Left hindlimb (tissue), 1 donor: ENCODE results near the gene SUPT5H.

Experiments used
- DNase-seq: peaks from one replicate; pipeline ENCODE4 v3.0.0-alpha.2; 2018

Gene SUPT5H

DNA sequence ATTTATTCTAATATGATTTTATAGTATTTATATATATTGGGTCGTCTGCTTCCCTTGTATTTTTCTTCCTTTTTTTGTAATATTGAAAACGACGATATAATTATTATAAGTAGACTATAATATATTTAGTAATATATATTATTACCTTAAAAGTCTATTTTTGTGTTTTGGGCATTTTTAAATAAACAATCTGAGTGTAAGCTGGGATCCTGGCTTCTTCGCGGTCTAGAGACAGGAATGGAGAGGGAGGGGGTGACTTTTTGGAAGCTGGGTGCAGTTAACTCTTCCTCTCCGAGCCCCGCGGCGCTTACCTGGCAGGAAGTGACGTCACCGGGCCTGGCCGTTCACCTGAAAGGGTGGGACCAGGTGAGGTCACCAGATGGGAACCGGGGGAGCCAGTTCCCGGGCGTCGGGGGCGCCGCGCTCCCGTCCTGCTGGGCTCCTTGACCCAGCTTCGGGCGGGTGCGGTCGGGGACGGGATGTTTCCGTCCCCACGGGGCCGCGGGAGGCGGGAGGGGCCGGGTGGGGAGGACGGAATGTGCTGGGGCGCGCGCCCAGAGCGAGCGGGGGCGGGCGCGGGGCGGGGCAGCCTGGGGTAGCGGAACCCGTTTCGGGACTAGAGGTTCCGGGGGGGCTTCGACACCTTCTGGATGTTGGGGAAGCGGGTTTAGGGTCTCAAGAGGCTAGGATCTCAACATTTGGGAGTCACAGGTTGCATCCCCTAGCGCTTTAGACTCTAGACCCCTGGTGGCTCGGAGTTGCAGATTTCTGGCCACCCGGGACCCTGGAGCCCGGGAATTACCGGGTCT lies 36.0 kb upstream of the SUPT5H start:
- DNase-seq: peak; percentile 91

DNA sequence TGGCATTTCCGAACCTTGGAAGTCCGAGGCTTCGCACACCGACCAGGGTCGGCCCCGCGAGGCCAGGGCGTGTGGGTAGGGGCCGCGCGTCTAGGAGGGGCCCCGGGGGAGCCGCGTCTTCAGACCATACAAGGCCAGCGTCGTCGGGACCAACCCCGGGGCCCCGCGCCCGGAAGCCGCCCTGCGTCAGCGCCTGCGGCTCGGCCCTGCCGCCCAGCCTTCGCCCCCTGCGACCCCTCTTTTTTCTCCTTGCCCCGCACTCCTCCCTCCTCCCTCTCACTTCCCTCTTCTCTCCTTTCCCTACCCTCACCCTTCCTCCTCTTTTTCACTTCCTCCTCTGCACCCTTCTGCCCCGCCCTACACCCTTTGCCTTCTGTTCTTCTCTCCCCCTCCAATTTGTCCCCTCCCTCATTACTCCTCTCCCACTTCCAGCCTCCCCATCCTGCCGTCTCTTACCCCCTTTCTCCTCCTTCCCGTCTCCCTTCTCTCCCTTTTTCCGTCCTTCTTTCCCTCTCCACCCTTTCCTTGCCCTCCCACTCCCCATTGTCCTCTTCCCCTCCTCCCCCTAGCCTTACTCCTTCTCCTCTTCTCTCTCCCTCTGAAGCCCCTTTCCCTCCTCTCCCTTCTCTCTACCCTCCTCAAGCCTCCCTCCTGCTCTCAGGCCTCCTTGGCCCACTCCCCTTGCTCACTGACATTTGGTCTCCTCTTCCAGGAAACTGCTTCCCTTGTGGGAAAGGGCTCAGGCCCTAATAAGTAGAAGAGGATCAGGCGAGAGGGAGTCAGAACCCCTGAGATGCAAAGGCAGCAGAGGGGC lies 35.2 kb upstream of the SUPT5H start:
- peak; percentile 84 for DNase-seq

DNA sequence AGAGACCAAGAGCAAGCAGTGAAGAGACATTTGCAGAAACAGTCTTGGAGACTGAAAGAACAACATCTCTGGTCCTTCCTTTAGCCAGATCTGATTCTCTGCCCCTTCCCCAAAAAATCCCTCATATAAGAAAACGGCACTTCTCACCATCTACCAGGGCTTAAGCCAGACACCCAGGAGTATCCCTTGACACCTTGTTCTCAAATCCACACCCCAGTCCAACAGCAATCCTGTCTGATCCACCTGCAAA lies 34.6 kb upstream of the SUPT5H start:
- DNase-seq: no peak

DNA sequence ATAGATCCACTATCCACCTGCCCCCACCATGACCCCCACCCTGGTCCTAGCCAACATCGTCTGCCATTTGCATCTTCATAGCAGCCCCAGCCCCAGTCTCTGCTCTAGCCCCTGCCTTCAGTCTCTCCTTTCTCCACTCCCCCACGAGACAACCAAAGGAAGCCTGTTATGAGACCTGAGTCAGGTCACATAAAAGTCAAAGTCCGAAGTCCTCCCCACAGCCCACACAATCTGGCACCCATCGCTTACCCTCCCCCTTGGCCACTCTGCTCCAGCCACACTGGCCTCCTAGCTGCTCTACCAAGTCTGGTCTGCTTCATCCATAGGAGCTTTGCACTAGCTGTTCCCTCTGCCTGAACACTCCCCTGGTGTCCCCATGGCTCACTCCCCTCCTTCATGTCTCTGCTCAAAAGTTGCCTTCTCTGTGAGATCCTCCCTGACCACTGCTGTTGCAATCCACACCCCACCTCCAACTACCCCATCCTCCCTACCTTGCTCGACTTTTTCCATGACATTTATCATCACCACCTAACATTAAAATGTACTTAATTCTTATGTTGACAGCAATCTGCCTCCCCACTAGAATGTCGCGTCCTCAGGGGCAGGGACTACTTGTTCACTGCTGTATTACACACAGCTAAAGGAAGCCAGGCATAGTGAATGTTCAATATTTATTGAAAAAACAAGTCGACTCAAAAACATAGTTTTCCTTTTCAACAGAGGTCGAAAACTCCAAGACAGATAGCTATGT lies 34.1 kb upstream of the SUPT5H start:
- peak; percentile 77 for DNase-seq

DNA sequence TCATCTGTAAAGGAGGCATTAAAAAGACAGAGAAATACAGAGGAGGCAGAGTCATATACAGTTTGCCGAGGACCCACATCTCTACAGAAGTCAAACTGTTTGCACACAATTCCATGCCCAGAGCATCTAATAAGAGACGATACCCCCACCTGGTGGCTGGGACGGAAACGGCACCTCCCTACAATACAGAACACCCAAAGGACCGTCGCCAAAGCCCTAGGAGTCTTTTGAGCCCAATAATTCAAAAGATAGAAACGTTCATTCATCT lies 33.6 kb upstream of the SUPT5H start:
- peak; percentile 93 for DNase-seq

DNA sequence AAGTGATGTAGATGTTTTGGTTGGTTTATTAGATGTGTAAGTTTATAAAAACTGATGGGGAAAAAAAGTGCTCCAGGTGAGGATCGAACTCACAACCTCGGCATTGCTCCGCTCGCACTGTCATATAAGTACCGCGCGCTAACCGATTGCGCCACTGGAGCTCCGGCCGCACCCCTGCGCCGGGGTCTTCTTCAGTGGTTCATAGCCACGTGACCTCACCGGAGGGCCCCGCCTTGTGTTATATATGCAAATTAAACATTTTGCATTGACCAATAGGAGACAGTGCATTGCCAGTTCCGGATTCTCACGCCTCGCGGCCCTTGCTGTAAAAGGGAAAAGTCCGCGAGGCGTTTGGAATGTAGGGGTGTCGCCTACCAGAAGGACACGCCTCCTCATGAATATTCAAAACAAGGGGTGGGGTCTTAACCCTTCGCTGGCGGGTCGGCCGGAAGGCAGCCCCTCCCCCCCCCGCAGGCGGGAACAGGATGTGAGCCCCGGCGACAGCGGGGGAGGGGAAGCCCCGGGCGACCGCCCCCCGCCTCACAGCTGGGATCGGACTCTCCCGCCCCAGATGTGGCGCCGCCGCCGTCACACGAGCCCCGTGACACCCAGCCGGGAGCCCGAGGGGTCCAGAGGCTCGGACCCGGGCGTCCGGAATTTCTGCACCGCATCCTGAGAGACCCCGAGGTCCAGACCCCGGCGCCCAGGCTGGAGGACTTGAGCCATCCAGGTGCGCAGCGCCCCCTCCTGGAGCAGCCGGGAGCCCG lies 33.1 kb upstream of the SUPT5H start, which contains the start of gene PLEKHG2:
Gene PLEKHG2 (plus strand): TSS at position 570 of the 767 bp plus-strand sequence. CDS start 1,418 bp downstream, outside the sequence.
- DNase-seq: peak; percentile 99

DNA sequence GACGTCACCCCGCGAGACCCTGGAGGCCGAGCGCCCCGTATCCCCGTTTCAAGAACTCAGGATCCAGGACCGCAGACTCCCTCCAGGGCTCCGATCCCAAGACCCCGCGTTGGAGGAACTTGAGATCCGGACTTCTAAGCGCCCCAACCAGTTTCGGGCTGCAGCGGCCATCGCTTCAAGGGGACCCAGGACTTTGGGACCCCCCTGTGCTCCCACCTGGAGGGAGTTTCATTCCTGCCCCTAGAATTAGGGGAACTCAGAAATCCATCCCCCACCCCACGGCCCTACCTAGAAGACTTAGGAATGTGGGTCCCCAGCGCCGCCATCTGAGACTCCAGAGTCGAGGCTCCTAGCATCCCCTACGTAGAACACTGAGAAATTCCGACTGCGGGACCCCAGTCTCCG lies 32.5 kb upstream of the SUPT5H start:
- DNase-seq: no peak

DNA sequence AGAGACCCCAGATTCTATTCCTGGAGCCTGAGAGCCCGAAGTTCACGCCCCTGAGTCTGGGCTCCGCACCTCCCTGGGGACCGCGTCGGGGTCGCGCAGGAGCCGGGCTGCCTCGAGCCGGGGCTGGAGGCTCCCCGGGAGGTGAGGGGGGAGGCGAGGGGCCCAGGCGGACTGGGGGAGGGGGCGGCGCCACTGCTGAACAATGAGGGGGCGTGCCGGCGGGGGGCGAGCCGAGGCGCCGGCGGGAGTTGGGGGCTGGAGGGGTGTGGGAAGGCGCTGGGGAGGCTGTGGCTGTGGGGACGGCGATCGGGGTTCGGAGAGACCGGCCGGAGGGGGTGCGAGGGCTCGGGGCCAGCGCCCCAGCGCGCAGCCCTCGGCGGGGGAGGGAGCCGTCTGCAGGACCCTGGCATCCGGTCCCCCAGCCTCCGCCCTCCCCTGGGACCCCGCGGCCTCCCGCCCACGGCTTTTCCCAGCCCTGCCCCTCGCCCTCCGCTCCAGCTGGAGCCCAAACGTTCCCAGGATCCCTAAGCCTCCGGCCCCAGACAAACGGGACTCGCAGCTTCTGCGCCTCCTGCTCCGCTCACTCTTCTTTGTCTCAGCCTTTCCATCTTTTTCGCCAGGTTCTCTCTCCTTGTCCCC lies 32.0 kb upstream of the SUPT5H start:
- peak; percentile 88 for DNase-seq

DNA sequence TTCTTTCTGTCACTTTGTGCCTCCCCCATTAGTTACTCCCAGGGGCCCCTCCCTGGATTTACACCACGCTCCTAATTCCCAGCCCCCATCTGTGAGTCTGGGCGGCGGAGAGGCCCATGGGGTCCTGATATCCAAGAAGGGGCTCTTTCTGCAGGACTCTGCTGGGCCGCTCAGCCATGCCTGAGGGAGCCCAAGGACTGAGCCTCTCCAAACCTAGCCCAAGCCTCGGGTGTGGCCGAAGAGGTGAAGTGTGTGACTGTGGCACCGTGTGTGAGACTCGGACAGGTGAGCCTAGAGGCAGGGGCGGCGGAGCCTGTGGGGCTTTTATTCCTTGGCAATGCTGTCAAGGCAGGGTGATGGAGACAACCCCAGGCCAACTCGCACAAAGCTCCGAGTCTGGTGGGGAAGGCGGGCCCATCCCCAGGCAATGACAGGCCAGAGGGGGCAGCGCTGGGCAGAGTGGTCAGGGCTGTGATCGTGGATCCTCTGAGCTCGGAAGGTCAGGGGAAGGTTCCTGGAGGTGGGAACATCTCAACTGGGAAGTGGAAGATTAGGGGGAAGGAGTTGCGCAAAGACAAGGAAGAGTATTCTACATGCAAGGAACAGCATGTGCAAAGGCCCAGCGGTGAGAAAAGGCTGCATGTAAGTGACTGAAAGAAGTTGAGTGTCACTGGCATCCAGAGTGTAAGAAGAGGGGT lies 31.3 kb upstream of the SUPT5H start:
- DNase-seq: no peak

DNA sequence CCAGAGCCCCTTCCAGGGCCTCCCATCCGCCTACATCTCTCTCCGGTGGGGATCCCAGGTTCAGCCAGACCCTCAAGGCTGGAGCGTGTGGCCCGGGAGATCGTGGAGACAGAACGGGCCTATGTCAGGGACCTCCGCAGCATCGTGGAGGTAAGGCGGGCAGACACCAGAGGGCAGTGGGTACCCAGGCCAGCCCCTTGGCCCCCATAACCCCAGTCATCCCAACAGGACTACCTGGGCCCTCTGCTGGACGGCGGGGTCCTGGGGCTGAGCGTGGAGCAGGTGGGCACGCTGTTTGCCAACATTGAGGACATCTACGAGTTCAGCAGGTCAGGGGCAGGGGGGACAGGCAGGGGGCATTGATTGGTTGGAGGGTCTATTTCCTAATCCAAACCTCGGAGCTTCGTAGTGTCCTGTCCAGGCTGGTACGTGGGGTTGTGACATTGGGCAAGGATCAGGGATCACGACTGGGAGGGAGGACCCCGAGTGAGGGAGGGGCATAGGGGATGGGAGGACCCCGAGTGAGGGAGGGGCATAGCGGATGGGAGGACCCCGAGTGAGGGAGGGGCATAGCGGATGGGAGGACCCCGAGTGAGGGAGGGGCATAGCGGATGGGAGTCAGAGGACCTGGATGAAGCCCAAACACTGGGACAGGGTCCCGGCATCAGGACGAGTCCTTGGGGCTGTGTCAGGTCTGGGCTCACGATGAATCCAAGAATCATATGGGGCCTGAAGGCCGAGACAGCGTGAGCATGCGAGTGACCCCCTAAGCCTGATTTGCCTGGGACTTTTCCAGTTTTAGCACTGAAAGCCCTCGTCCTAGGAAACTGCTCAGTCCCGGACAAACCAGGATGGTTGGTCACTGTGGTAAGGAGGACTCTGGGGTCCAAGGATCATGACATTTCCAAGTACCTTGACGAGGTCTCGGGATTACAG lies 30.0 kb upstream of the SUPT5H start:
- no peak for DNase-seq

DNA sequence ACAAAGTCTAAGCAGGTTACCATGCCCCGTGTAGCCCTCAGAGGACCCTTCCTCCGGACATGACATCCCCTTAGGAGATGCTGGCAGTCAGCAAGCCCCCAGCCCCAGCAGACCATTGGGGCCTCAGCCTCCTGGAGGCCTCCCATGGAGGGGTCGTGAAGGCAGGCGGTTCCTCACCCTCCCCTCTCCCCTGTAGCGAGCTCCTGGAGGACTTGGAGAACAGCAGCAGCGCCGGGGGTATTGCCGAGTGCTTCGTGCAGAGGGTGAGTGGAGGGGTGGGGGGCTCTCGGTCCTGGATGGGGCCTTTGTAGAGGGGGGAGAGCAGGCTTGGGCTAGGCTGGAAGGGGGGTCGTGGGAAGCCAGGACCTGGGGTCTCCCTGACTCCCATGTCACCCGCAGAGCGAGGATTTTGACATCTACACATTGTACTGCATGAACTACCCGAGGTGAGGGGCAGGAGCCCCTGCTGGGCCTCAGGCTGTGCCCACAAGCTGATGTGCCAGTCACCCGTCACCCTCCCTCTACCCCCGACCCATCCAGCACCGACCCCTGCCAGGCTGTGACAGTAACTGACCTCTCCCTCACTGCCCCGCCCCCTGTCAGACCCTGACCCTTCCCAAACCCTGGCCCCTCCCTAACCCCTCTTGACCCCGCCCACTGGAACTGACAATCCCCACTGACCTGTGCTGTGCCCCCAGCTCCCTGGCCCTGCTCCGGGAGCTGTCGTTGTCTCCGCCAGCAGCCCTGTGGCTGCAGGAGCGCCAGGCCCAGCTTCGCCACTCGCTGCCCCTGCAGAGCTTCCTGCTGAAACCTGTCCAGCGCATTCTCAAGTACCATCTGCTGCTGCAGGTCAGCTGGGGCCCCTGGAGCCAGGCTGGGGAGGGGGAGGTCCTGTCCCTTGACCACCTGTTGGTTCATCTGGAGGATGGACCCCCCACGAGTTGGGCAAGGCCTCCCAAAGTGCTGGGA lies 28.9 kb upstream of the SUPT5H start:
- DNase-seq: no peak

DNA sequence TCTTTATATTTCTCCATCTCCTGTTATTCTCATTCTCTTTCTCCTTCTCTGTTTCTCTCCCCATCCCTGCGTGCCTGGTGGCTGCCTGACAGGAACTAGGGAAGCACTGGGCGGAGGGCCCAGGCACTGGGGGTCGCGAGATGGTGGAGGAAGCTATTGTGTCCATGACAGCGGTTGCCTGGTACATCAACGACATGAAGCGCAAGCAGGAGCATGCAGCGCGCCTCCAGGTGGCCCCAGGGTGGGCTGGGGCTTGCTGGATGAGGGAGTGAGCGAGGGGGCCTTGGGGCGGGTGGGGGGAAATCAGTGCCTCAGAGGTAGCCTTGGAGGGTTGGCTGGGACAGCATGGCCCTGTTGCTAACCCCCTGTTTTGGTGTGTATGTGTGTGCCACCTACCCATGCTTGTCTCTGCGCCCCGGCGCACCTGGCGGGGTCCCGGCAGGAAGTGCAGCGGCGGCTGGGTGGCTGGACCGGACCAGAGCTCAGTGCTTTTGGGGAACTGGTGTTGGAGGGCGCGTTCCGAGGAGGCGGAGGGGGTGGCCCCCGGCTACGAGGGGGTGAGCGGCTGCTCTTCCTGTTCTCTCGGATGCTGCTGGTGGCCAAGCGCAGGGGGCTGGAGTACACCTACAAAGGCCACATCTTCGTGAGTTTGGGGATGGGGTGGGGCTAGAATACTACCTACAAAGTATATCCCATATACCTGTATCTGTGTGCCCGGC lies 27.8 kb upstream of the SUPT5H start:
- DNase-seq: no peak

DNA sequence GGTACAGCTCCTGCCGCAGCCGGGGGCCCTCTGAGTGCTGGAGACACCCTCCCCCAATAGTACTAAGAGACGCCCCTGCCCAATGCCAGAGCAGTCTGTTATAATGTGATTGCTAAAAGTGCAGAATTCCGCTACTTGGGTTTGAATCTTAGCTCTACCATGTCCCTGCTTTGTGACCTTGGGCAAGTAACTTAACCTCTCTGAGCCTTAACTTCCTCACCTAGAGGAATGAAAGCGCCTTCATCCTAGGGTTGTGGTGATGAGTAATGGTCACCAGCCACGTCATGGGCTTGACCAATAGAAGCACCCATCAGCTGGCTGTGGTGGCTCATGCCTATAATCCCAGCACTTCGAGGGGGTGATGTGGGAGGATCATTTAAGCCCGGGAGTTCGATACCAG lies 26.4 kb upstream of the SUPT5H start:
- DNase-seq: no peak

DNA sequence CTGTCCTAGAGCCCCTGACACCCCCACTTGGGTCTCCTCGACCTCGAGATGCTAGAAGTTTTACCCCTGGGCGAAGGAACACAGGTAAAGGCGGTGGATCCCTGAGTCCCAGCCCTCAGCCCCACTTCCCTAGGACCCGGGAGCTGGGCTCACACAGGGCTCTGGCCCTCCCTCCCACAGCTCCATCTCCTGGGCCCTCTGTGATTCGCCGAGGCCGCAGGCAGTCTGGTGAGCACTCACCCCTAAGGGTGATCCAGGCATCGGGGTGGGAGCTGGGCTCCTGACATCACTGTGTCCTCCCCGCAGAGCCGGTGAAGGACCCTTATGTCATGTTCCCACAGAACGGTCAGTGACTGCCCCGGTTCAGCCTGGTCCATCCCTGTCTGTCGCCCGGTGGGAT lies 24.6 kb upstream of the SUPT5H start:
- DNase-seq: no peak

DNA sequence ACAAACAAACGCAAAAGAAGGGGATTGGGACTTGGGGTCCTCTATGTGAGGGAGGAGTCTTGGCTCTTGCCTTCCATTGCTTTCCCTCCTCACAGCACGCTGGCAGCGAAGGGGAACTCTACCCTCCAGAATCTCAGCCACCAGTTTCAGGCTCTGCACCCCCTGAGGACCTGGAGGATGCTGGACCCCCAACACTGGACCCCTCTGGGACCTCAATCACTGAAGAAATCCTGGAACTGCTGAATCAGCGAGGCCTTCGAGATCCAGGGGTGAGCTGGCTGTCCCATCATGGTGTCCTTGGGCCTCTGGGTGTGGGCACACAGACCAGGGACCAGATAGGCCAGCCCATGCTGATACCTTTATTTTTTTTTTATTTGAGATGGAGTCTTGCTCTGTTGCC lies 23.4 kb upstream of the SUPT5H start:
- no peak for DNase-seq

DNA sequence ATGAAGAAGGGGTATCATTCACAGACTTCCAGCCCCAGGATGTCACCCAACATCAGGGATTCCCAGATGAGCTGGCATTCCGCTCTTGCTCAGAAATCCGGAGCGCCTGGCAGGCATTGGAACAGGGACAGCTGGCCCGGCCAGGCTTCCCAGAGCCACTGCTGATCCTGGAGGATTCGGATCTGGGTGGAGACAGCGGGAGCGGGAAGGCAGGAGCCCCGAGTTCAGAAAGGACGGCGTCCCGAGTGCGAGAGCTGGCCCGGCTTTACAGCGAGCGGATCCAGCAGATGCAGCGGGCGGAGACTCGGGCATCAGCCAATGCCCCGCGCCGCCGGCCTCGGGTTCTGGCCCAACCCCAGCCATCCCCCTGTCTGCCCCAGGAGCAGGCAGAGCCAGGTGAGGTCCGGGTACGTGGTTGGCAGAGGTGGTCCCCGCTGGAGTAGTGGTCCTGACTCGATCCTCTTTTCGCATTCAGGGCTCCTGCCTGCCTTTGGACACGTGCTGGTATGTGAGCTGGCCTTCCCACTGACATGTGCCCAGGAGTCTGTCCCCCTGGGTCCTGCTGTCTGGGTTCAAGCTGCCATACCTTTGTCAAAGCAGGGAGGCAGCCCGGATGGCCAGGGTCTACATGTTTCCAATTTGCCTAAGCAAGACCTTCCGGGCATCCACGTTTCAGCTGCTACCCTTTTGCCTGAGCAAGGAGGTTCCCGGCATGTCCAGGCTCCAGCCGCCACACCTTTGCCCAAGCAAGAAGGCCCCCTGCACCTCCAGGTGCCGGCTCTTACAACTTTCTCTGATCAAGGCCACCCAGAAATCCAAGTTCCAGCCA lies 21.9 kb upstream of the SUPT5H start:
- no peak for DNase-seq

DNA sequence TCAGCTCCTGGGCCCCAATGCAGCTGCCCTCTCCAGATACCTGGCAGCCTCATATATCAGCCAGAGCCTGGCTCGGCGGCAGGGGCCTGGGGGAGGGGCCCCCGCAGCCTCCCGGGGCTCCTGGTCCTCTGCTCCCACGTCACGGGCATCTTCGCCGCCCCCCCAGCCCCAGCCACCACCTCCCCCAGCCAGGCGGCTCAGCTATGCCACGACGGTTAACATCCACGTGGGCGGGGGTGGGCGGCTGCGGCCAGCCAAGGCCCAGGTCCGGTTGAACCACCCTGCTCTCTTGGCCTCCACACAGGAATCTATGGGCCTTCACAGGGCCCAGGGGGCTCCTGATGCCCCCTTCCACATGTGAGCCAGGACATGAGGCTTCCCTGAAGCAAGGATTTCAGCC lies 20.4 kb upstream of the SUPT5H start:
- no peak for DNase-seq

DNA sequence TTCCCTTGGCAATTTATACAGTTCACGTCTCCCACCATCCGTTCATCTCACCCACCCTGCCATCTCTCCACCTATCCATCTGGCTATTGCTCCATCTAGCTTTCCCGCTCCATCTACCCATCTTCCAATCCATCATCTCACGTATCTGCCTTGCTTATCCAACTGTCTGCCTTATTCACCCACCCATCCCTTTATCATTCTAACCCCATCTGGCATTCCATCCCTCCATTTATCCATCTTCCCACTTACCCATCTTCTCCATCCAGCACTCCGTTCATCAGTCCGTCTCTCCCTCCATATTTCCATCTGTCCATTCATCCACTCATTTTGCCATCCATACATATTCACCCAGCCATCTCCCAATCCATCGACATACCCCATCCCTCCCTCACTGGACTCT lies 19.6 kb upstream of the SUPT5H start:
- DNase-seq: no peak
